Right lobe of liver (tissue), 6 donors: ENCODE results near the gene CANT1. TPM values are rescaled to one million over a fixed set of nuclear protein-coding genes. Genes with fewer than 3 reads are reported as not detected.

Source experiments
- ATAC-seq, 4 donors: fragments of 200-7000 bp; cut with Tn5 transposase; one replicate each; pipeline ENCODE4 v1.9.1; 2020; ENCODE audit warnings: mild to moderate bottlenecking in 4 of 4, moderate library complexity in 4 of 4
- DNase-seq, 3 donors: peaks; one replicate each; pipeline ENCODE4 v3.0.0-alpha.2; 2020
- H3K27ac ChIP-seq, 3 donors: fragments of 200-600 bp; one replicate each; pipeline ENCODE4 v1.8.0; 2022
- H3K27me3 ChIP-seq, 2 donors: fragments of 200-600 bp; one replicate each; pipeline ENCODE4 v1.8.0; 2022
- H3K36me3 ChIP-seq, 4 donors: fragments of 200-600 bp; sonication (generic) in 1 of 4; one replicate each; pipeline versions ENCODE4 v1.5.1 to v1.8.0; 2017 to 2022; ENCODE audit warnings: control low read depth in 1 of 4
- H3K4me1 ChIP-seq, 4 donors: fragments of 200-600 bp; sonication (generic) in 1 of 4; one replicate each; pipeline versions ENCODE4 v1.5.1 to v1.8.0; 2017 to 2022; ENCODE audit warnings: control low read depth in 1 of 4
- H3K4me3 ChIP-seq, 3 donors: fragments of 200-600 bp; one replicate each; pipeline ENCODE4 v1.8.0; 2022
- H3K9me3 ChIP-seq, 4 donors: fragments of 200-600 bp; sonication (generic) in 1 of 4; one replicate each; pipeline versions ENCODE4 v1.5.1 to v1.8.0; 2017 to 2022; ENCODE audit warnings: control low read depth in 1 of 4
- POLR2A ChIP-seq: fragments of 450-650 bp; IDR thresholded peaks from one replicate; pipeline ENCODE4 v1.6.1; 2017; ENCODE audit warnings: antibody characterized with exemption, mild to moderate bottlenecking
- WGBS: methylation state at CpG from one replicate; pipeline ENCODE4 v1.1.6; 2018; ENCODE audit warnings: low coverage, low lambda C conversion rate; ENCODE audit not compliant: insufficient coverage; ENCODE audit errors: missing lambda C conversion rate; 5-methylcytosine and 5-hydroxymethylcytosine counted together
- intact Hi-C, 2 donors: fragments of 100-400 bp; cut with DNase I; formaldehyde crosslinking; loops; one replicate each; pipeline versions ENCODE4 v1.11.2 to v1.14.1; 2022
- total RNA-seq, 6 experiments: library from RNA; depleted of rRNA in 2 of 6; stranded (reverse); fragments of >200 nt in 2 of 6; fragmentation: NEBNext Ultra II Directional in 3 of 6; extraction: Animal tissue kit (Norgen Biotek cat#: 25700) in 3 of 6; gene quantifications; one replicate each; pipeline versions ENCODE4 v1.1.0 to v1.2.4, GENCODE V29; 2016 to 2023
- TF ChIP-seq, protein P1 (sequence below), 4 donors: fragments of 200-600 bp in 3 of 4; fragments of 450-650 bp in 1 of 4; IDR thresholded peaks; one replicate each; pipeline versions ENCODE4 v1.5.1 to v1.8.0; 2016 to 2022; ENCODE audit warnings: antibody characterized with exemption in 4 of 4, mild to moderate bottlenecking in 2 of 4
- donor health status: DM: no; HTN: yes; CAD: no.
- donor health status: DM: no; HTN: no; CAD: no.
- donor health status: DM: no; HTN: no; CAD: no.
- donor health status: DM: no; HTN: yes; CAD: no.
- donor health status: DM: no; HTN: yes; CAD: no.

The CANT1 gene
- total RNA-seq, 6 experiments from 2014 or later = 15.6 to 26.3 (median 18.7) TPM

- no peaks in the 10 kb centered on the region for H3K9me3 ChIP-seq
- 92% methylated on average over 2 of the region's 5 CpGs for WGBS
- H3K4me1 ChIP-seq = peaks cover 0 to 5% (median 0%) of the 10 kb centered on the region in 4 donors
- intact Hi-C loops = no loop called here
- H3K27me3 ChIP-seq = no peaks in the 10 kb centered on the region
- no peak overlapping the region for H3K27ac ChIP-seq
- TF ChIP-seq, protein P1, sequence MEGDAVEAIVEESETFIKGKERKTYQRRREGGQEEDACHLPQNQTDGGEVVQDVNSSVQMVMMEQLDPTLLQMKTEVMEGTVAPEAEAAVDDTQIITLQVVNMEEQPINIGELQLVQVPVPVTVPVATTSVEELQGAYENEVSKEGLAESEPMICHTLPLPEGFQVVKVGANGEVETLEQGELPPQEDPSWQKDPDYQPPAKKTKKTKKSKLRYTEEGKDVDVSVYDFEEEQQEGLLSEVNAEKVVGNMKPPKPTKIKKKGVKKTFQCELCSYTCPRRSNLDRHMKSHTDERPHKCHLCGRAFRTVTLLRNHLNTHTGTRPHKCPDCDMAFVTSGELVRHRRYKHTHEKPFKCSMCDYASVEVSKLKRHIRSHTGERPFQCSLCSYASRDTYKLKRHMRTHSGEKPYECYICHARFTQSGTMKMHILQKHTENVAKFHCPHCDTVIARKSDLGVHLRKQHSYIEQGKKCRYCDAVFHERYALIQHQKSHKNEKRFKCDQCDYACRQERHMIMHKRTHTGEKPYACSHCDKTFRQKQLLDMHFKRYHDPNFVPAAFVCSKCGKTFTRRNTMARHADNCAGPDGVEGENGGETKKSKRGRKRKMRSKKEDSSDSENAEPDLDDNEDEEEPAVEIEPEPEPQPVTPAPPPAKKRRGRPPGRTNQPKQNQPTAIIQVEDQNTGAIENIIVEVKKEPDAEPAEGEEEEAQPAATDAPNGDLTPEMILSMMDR (IDR thresholded peaks at IDR 0.05) = no peak
- H3K36me3 ChIP-seq = no peaks in the 10 kb centered on the region
- no peak for DNase-seq
- no peak overlapping the region for H3K4me3 ChIP-seq
- ATAC-seq = no peak
Observed at GRCh38 chr17:78960928-78961327, 48.6 kb downstream of the CANT1 start.

DNA sequence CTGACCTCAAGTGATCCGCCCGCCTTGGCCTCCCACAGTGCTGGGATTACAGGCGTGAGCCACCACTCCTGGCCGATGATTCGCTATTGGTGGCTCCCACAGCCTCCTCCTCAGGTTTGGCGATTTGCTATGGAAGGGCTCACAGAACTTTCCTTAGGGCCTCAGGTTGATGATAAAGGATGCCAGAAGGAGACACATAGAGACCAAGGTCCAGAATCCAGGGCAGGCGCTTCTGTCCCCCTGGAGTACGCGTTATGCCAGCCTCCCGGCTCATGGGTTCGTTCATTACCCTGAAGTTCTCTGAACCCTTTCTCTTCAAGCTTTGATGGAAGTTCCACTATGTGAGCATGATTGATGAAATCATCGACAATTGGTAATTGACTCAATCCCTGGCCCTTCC lies 49.8 kb downstream of the CANT1 start:
- peaks cover 0 to 5% (median 0%) of the 10 kb centered on the region in 4 donors for H3K4me1 ChIP-seq
- no peaks in the 10 kb centered on the region for H3K36me3 ChIP-seq
- no peaks in the 10 kb centered on the region for H3K27me3 ChIP-seq
- no peak for ATAC-seq
- 92% methylated on average over 6 of the region's 12 CpGs for WGBS
- no peak overlapping the region for H3K4me3 ChIP-seq
- intact Hi-C loops = no loop called here
- DNase-seq = no peak
- no peak overlapping the region for H3K27ac ChIP-seq
- H3K9me3 ChIP-seq = no peaks in the 10 kb centered on the region
- TF ChIP-seq, protein P1 (IDR thresholded peaks at IDR 0.05) = no peak
- no peak for TF ChIP-seq POLR2A

GRCh38 chr17:78958641-78959127 lies 50.9 kb downstream of the CANT1 start:
- H3K27me3 ChIP-seq = no peaks in the 10 kb centered on the region
- H3K36me3 ChIP-seq = no peaks in the 10 kb centered on the region
- DNase-seq (no peak), ATAC-seq (no peak)
- WGBS = 60% methylated on average over 2 of the region's 7 CpGs
- peaks cover 0 to 5% (median 0%) of the 10 kb centered on the region in 4 donors for H3K4me1 ChIP-seq
- H3K9me3 ChIP-seq = no peaks in the 10 kb centered on the region
- TF ChIP-seq, protein P1 (IDR thresholded peaks at IDR 0.05) = no peak
- no peak for TF ChIP-seq POLR2A
- no peak overlapping the region for H3K27ac ChIP-seq
- intact Hi-C loops = no loop called here
- no peak overlapping the region for H3K4me3 ChIP-seq

DNA sequence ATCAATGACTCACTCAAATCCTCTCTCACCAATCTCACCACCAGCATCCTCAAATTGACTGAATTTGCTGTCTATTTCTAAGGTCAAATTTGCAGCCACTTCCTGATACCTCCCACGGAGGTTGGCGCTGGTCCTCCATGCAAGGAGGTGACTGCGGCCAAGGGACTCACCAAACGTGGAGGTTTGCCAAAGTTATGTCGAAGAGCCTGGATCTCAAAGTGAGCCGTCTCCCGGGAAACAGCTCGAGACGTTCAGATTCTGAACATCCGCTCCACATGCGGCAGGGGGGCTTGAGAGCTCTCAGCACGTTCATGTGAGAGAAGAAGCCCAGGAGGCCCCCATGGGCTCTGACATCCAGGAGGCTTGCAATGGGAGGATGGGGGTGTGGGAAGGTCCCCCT lies 52.4 kb downstream of the CANT1 start:
- Histone ChIP-seq H3K36me3 (no peaks in the 10 kb centered on the region), H3K4me1 (peaks cover 0 to 1% (median 0%) of the 10 kb centered on the region in 4 donors), H3K27ac (no peak overlapping the region), H3K9me3 (no peaks in the 10 kb centered on the region), H3K27me3 (no peaks in the 10 kb centered on the region), H3K4me3 (no peak overlapping the region)
- DNase-seq (no peak), ATAC-seq (no peak)
- 75% methylated on average over 5 of the region's 12 CpGs for WGBS
- TF ChIP-seq POLR2A = no peak
- TF ChIP-seq, protein P1 (IDR thresholded peaks at IDR 0.05) = no peak
- intact Hi-C loops = no loop called here

DNA sequence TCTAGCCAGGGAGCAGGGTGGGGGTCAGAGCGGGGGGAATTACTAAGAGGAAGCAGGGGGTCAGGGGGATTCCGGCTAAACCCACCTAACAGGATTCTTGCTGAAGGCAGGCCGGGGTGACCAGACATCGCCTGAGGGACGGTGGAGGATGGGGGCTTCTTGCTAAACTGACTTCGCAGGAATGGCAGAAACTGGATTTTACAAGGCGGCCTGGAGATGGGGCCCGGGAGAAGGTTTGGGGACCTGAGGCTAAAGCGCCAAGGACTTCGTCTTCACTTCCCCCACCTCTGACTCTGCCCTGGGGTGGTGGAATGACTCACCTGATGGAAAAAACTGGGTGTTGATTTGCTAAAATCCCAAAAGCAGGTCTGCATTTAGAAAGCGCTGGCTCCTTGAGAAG lies 53.3 kb downstream of the CANT1 start:
- Histone ChIP-seq H3K27me3 (no peaks in the 10 kb centered on the region), H3K36me3 (no peaks in the 10 kb centered on the region), H3K4me3 (no peak overlapping the region), H3K27ac (no peak overlapping the region), H3K4me1 (no peaks in the 10 kb centered on the region), H3K9me3 (no peaks in the 10 kb centered on the region)
- no peak for DNase-seq
- no peak for ATAC-seq
- intact Hi-C loops = no loop called here
- WGBS = 57% methylated on average over 9 of the region's 11 CpGs
- no peak for TF ChIP-seq POLR2A
- TF ChIP-seq, protein P1 (IDR thresholded peaks at IDR 0.05) = no peak
